ENCODE data around the gene TEKT4. TPM values are rescaled to one million over a fixed set of nuclear protein-coding genes. Genes with fewer than 3 reads are reported as not detected.
"Not testable (repeated sequence)": the region's sequence is repeated elsewhere in the genome, so short reads cannot be mapped to it uniquely, and the experiment has no call there.

Gene TEKT4
- total RNA-seq, 1 experiment from 2014 or later = not detected

GRCh38 chr2:94881070-94881469 lies 9.8 kb downstream of the TEKT4 start:
- H3K4me2 ChIP-seq (ENCODE audit: low read depth, low read length, poor library complexity, severe bottlenecking) = no peak overlapping the region
- no peak overlapping the region for H3K27ac ChIP-seq (ENCODE audit: low read length)
- H4K20me1 ChIP-seq (ENCODE audit: insufficient read depth, low read depth, low read length) = no peaks in the 10 kb centered on the region
- no peaks in the 10 kb centered on the region for H3K36me3 ChIP-seq (ENCODE audit: insufficient read depth, low read length)
- no peaks in the 10 kb centered on the region for H3K27me3 ChIP-seq (ENCODE audit: low read length)
- H3K9me2 ChIP-seq (replicated peaks; ENCODE audit: insufficient read depth, low read length) = no peaks in the 10 kb centered on the region
- H3K4me1 ChIP-seq (ENCODE audit: low read length) = no peaks in the 10 kb centered on the region
- H2AFZ ChIP-seq (ENCODE audit: low read length) = no peak overlapping the region
- no peak overlapping the region for H3K9ac ChIP-seq (ENCODE audit: low read length)
- H3K4me3 ChIP-seq (ENCODE audit: low read length) = no peak overlapping the region
- no peak for DNase-seq
- H3K9me3 ChIP-seq (ENCODE audit: low read length) = no peaks in the 10 kb centered on the region
- H3K79me2 ChIP-seq (ENCODE audit: low read length) = no peaks in the 10 kb centered on the region

- Histone ChIP-seq H3K27me3 (ENCODE audit: low read length) (no peaks in the 10 kb centered on the region), H4K20me1 (ENCODE audit: insufficient read depth, low read depth, low read length) (no peaks in the 10 kb centered on the region), H3K9me2 (replicated peaks; ENCODE audit: insufficient read depth, low read length) (no peaks in the 10 kb centered on the region), H3K4me2 (ENCODE audit: low read depth, low read length, poor library complexity, severe bottlenecking) (no peak overlapping the region), H3K4me3 (ENCODE audit: low read length) (no peak overlapping the region), H3K79me2 (ENCODE audit: low read length) (no peaks in the 10 kb centered on the region), H2AFZ (ENCODE audit: low read length) (no peak overlapping the region), H3K9ac (ENCODE audit: low read length) (no peak overlapping the region), H3K27ac (ENCODE audit: low read length) (no peak overlapping the region), H3K36me3 (ENCODE audit: insufficient read depth, low read length) (no peaks in the 10 kb centered on the region), H3K4me1 (ENCODE audit: low read length) (no peaks in the 10 kb centered on the region), H3K9me3 (ENCODE audit: low read length) (no peaks in the 10 kb centered on the region)
- DNase-seq = no peak
Observed at GRCh38 chr2:94890234-94890633, 19.0 kb downstream of the TEKT4 start.

GRCh38 chr2:94895273-94895672 lies 24.0 kb downstream of the TEKT4 start:
- H3K9ac ChIP-seq (ENCODE audit: low read length); H3K4me1 ChIP-seq (ENCODE audit: low read length); H3K4me2 ChIP-seq (ENCODE audit: low read depth, low read length, poor library complexity, severe bottlenecking); H3K36me3 ChIP-seq (ENCODE audit: insufficient read depth, low read length); H2AFZ ChIP-seq (ENCODE audit: low read length); H3K79me2 ChIP-seq (ENCODE audit: low read length); DNase-seq; H3K27ac ChIP-seq (ENCODE audit: low read length); H3K4me3 ChIP-seq (ENCODE audit: low read length); H4K20me1 ChIP-seq (ENCODE audit: insufficient read depth, low read depth, low read length); H3K9me2 ChIP-seq (replicated peaks; ENCODE audit: insufficient read depth, low read length); H3K9me3 ChIP-seq (ENCODE audit: low read length); H3K27me3 ChIP-seq (ENCODE audit: low read length): not testable (repeated sequence)

GRCh38 chr2:94906976-94907375 lies 35.7 kb downstream of the TEKT4 start:
- not testable (repeated sequence) for H4K20me1 ChIP-seq (ENCODE audit: insufficient read depth, low read depth, low read length); H2AFZ ChIP-seq (ENCODE audit: low read length); DNase-seq

GRCh38 chr2:94923196-94923595 lies 52.0 kb downstream of the TEKT4 start:
- Histone ChIP-seq H3K9ac (ENCODE audit: low read length) (no peak overlapping the region), H3K4me3 (ENCODE audit: low read length) (no peak overlapping the region), H3K27me3 (ENCODE audit: low read length) (no peaks in the 10 kb centered on the region), H3K9me3 (ENCODE audit: low read length) (no peaks in the 10 kb centered on the region), H4K20me1 (ENCODE audit: insufficient read depth, low read depth, low read length) (no peaks in the 10 kb centered on the region), H3K79me2 (ENCODE audit: low read length) (no peaks in the 10 kb centered on the region), H2AFZ (ENCODE audit: low read length) (no peak overlapping the region), H3K4me1 (ENCODE audit: low read length) (no peaks in the 10 kb centered on the region), H3K36me3 (ENCODE audit: insufficient read depth, low read length) (no peaks in the 10 kb centered on the region), H3K4me2 (ENCODE audit: low read depth, low read length, poor library complexity, severe bottlenecking) (no peak overlapping the region), H3K27ac (ENCODE audit: low read length) (no peak overlapping the region), H3K9me2 (replicated peaks; ENCODE audit: insufficient read depth, low read length) (no peaks in the 10 kb centered on the region)
- no peak for DNase-seq

More at GRCh38 chr2:94906976-94907375, 35.7 kb downstream of the TEKT4 start:
- not testable (repeated sequence) for H3K36me3 ChIP-seq (ENCODE audit: insufficient read depth, low read length); H3K9me3 ChIP-seq (ENCODE audit: low read length); H3K4me1 ChIP-seq (ENCODE audit: low read length); H3K27me3 ChIP-seq (ENCODE audit: low read length); H3K4me2 ChIP-seq (ENCODE audit: low read depth, low read length, poor library complexity, severe bottlenecking); H3K9ac ChIP-seq (ENCODE audit: low read length); H3K4me3 ChIP-seq (ENCODE audit: low read length); H3K27ac ChIP-seq (ENCODE audit: low read length); H3K79me2 ChIP-seq (ENCODE audit: low read length); H3K9me2 ChIP-seq (replicated peaks; ENCODE audit: insufficient read depth, low read length)

- H3K27me3 ChIP-seq (ENCODE audit: low read length); H3K79me2 ChIP-seq (ENCODE audit: low read length); H3K36me3 ChIP-seq (ENCODE audit: insufficient read depth, low read length); H3K9me2 ChIP-seq (replicated peaks; ENCODE audit: insufficient read depth, low read length); H3K4me2 ChIP-seq (ENCODE audit: low read depth, low read length, poor library complexity, severe bottlenecking); H4K20me1 ChIP-seq (ENCODE audit: insufficient read depth, low read depth, low read length); H3K27ac ChIP-seq (ENCODE audit: low read length); H2AFZ ChIP-seq (ENCODE audit: low read length); H3K4me3 ChIP-seq (ENCODE audit: low read length); DNase-seq; H3K9me3 ChIP-seq (ENCODE audit: low read length); H3K9ac ChIP-seq (ENCODE audit: low read length); H3K4me1 ChIP-seq (ENCODE audit: low read length): not testable (repeated sequence)
Observed at GRCh38 chr2:94924999-94925398, 53.8 kb downstream of the TEKT4 start.

Small RNA genes within 50 kb of the gene (small RNA-seq; reads per million reads assigned to genes)
- gene RNU6-1320P = not detected

Other genes starting within 250 kb of the TEKT4 start
- not detected in 2 replicates for gene MAL, start 154.3 kb downstream of the TEKT4 start, total RNA-seq (2014; rRNA removed; shearing (Covaris generic); ENCODE audit: low replicate concordance)

Measured in Karpas-422 (cell line).